Hippocampal formation (tissue), 2 donors: ENCODE data around the gene SUCO.

Experiments
- DNase-seq, 2 donors: peaks; one replicate each; lab custom pipeline; 2025; lab: John Stamatoyannopoulos, UW

Gene SUCO

GRCh38 chr1:172647987-172648386 lies 115.0 kb downstream of the SUCO start:
- no peak for DNase-seq

GRCh38 chr1:172650474-172651193 lies 117.7 kb downstream of the SUCO start:
- DNase-seq, result no peak

- DNase-seq, result no peak
These were observed 120.2 kb downstream of the SUCO start for GRCh38 chr1:172653015-172653709.

- no peak for DNase-seq
These were observed 121.6 kb downstream of the SUCO start for GRCh38 chr1:172654535-172654934.

- DNase-seq, result no peak
These were observed 123.6 kb downstream of the SUCO start for GRCh38 chr1:172656576-172656975.

- DNase-seq, result no peak
These were observed 124.6 kb downstream of the SUCO start for GRCh38 chr1:172657586-172657985.

GRCh38 chr1:172658871-172659453 lies 126.0 kb downstream of the SUCO start, which contains the start of gene FASLG:
Gene FASLG (plus strand): TSS chr1:172659103. CDS start chr1:172659202, 99 bp downstream.
- no peak for DNase-seq

GRCh38 chr1:172661107-172661506 lies 128.2 kb downstream of the SUCO start:
- no peak for DNase-seq
